Cardiac ventricle fibroblast (primary cell): Measurements from ENCODE around the gene CCND3. TPM values are rescaled to one million over a fixed set of nuclear protein-coding genes. Genes with fewer than 3 reads are reported as not detected.

Experiments used
- total RNA-seq: library from RNA; depleted of rRNA; stranded (reverse); fragments of >200 nt; gene quantifications from 2 replicates; pipeline ENCODE4 v1.2.3, GENCODE V29; 2015

Gene CCND3
- total RNA-seq: 80.7 and 82.2 TPM in 2 replicates

GRCh38 chr6:41941280-41942066 is at the start of gene CCND3:
CCND3 (minus strand) TSS chr6:41941808; CDS start chr6:41941649, 159 bp downstream.

GRCh38 chr6:41920921-41921711 is 20.5 kb downstream of the CCND3 start, which contains the start of the genes BYSL and MED20:
BYSL (plus strand) TSS chr6:41921499; CDS start chr6:41921563, 64 bp downstream.
MED20 (minus strand) TSS chr6:41921139; CDS start chr6:41921018, 121 bp downstream.

DNA sequence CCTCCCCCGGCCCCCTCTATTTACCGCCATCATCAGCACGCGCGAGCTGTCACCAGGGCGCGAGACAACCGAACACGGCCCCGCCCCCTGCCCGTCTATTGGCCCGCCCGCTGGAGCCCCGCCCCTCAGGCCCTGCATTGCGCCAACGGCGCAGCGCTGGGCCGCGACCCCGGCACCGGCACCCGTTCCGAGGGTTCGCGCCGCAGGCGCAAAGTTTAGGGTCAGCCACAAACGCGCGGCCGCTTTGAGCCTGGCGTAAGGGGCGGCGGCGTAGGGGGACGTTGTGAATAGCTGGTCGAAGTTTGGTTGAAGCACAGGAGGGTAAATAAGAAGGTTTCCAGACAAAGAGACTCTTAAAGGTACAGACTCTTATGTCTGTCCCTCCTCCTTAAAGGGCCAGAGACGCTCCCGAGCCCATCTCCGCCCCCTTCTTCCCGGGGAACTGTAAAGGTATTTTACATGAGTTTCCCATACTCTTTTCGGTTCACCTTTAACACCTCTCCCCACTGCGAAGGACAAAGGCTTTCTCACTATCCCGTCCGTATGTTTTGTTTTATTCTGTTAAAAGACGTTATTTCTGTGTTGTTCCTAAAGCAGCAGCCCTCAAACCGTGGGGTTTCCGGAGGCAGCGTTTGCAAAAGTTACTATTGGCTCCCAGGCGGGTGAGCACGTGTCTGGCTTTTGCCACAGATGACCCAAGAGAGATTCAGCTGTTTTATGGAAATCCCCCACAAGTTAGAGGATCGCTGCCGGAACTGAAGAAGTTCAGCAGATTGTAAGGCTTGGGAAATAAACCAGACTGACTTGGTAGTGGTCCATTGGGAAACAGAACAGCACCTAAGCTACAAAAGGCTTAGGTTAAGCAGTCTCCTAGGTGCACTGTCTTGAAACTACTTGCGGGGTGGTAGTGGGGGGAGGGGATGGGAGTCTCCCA is 46.0 kb downstream of the CCND3 start, which contains the start of gene USP49:
Gene USP49, minus strand, starts transcription at position 76 of the 934 bp plus-strand sequence. CDS start 88,392 bp downstream, outside the sequence.

Other genes starting within 250 kb of the CCND3 start
- gene TFEB, start 206.2 kb downstream of the CCND3 start, total RNA-seq: 3.3 and 6.2 TPM in 2 replicates
- not detected in 2 replicates for gene PGC, start 194.4 kb downstream of the CCND3 start, total RNA-seq
- 0.94 and 1.0 TPM in 2 replicates for gene FRS3, start 161.9 kb downstream of the CCND3 start, total RNA-seq
- gene PRICKLE4, start 161.0 kb downstream of the CCND3 start, total RNA-seq: 1.5 and 2.6 TPM in 2 replicates
- 148 TPM in 2 replicates for gene TOMM6, start 154.1 kb downstream of the CCND3 start, total RNA-seq
- gene USP49, start 46.4 kb downstream of the CCND3 start, total RNA-seq: 1.9 and 3.0 TPM in 2 replicates
- gene MED20, start 20.7 kb downstream of the CCND3 start, total RNA-seq: 20.7 and 21.6 TPM in 2 replicates
- 6.9 and 9.5 TPM in 2 replicates for gene BYSL, start 20.3 kb downstream of the CCND3 start, total RNA-seq
- 12.9 and 13.1 TPM in 2 replicates for gene TAF8, start 108.7 kb upstream of the CCND3 start, total RNA-seq
- 0.54 and 0.94 TPM in 2 replicates for gene C6orf132, start 200.8 kb upstream of the CCND3 start, total RNA-seq
- gene GUCA1A, start 231.6 kb upstream of the CCND3 start, total RNA-seq: not detected in 2 replicates